GM19238 (cell line): Measurements from ENCODE around the gene RPL13A.

Source experiments
- DNase-seq: peaks from one replicate; pipeline ENCODE4 v3.0.0; 2011; ENCODE audit warnings: low spot score; ENCODE audit not compliant: insufficient read length

Gene RPL13A

DNA sequence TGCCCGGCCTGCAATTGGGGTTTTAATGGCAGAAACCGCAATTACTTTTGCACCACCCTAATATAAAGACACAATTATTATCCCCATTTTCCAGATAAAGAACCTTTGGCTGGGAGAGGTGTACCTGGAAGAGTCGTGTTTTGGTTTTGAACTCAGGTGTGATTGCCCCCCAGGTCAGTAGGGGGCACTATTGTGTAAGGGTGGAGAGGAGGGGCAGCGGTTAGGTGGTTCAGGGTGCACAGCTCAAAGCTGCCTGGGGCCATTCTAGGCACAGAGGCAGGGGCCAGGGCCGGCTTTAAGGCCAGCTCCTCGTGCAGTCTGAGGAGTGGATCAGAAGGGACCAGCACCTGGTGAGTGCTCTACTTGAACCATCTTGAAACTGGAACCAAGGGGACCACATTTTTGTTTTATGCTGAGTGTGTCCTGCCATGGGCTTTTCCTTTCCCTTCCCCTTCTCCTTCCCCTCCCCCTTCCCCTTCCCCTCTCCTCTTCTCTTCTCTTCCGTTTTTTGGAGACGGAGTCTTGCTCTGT is 19.2 kb downstream of the RPL13A start:
- peak; percentile 66 for DNase-seq

DNA sequence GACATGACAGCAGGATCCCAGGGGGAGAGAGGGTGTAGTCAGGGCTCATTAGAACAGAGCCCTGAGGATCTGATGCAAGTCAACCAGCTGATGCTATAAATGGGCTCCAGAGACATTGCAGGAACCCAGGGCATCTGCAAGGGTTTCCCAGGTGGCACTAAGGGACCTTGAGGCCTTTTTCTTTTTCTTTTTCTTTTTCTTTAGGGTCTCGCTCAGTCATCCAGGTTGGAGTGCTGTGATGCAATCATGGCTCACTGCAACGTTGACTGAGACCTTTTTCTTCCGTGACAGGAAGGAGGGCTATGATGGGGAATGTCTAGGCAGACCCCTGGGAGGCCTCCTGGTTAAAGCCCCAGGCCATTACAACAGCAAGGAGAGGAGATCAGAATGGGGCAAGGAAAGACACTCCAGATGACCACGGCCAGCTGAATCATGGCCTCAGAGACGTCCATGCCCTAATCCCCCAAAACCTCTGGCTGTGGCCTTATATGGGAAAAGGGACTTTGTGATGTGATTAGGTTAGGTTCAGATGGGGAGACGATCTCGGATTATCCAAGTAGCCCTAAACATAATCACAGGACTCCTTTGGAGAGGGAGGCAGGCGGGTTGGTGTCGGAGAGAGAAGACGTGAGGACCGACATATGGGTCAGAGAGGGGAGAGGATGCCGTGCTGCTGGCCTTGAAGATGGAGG is 20.5 kb downstream of the RPL13A start:
- DNase-seq = no peak

DNA sequence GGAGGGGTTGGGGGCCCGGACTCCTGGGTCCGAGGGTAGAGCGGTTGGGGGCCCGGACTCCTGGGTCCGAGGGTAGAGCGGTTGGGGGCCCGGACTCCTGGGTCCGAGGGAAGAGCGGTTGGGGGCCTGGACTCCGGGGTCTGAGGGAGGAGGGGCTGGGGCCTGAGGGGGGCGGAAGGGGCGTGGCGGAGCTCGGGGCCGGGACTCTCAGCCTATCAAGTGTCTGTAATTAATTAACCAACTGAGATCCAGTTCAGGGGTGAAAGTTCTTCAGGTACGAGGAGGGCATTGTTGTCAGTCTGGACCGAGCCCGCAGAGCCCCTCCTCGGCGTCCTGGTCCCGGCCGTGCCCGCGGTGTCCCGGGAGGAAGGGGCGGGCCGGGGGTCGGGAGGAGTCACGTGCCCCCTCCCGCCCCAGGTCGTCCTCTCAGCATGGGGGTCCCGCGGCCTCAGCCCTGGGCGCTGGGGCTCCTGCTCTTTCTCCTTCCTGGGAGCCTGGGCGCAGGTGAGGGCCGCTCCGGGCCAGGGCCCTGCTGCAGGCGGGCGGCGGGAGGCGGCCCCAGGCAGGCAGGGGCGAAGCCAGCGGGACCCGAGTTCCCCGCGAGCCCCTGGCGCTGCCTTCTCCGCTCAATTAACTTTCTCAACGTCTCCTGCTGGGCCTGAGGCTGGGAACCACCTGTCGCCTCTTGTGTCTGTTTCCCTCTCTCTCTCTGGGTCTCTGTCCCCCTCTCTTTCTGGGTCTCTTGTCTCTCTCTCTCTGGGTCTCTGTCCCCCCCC is 25.8 kb downstream of the RPL13A start:
- no peak for DNase-seq

DNA sequence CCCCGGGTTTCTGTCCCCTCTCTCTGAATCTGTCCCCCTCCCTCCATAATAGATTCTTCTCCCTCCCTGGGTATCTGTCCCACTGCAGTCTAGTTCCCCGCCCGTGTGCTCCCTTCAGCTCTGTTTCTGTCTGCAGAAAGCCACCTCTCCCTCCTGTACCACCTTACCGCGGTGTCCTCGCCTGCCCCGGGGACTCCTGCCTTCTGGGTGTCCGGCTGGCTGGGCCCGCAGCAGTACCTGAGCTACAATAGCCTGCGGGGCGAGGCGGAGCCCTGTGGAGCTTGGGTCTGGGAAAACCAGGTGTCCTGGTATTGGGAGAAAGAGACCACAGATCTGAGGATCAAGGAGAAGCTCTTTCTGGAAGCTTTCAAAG is 26.3 kb downstream of the RPL13A start:
- DNase-seq = no peak

DNA sequence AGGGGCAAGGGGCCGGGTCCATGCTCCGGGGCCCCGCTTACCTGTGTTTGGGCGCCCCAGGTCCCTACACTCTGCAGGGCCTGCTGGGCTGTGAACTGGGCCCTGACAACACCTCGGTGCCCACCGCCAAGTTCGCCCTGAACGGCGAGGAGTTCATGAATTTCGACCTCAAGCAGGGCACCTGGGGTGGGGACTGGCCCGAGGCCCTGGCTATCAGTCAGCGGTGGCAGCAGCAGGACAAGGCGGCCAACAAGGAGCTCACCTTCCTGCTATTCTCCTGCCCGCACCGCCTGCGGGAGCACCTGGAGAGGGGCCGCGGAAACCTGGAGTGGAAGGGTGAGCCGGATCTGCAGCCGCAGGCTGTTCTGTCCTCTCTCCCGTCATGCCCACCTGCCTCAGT is 26.7 kb downstream of the RPL13A start:
- no peak for DNase-seq

DNA sequence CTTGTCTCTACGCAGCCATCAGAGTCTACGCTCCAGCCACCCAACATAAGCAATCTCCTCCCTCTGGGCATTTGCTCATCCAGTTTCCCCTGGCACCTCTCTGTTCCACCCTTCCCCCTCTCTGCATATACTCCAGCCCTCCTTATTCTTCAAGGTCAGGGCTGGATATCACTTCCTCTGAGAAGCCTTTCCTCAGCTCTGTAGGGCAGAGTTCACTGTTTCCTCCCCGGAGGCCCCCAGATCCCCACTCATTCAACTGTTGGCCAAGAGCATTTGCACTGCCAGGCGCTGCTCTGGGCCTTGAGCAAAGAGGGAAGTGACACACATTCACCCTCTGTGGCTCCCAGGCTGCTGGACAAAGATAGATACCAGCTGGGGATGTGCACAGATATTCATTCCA is 28.4 kb downstream of the RPL13A start:
- DNase-seq = no peak

DNA sequence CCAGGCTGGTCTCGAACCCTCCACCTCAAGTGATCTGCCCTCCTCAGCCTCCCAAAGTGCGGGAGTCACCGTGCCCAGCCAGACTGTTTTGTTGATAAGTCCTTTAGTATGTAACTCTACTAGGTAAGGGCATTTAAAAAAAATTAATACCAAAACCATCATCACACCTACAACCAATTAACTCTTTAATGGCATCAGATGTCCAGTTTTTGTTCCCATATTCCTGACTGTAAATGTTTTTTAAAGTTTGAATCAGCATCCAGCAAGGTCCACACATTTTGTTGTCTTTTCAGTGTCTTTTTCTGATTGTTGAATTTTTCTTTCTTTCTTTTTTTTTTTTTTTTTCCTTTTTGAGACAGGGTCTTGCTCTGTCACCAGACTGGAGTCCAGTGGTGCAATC is 30.6 kb downstream of the RPL13A start:
- no peak for DNase-seq

DNA sequence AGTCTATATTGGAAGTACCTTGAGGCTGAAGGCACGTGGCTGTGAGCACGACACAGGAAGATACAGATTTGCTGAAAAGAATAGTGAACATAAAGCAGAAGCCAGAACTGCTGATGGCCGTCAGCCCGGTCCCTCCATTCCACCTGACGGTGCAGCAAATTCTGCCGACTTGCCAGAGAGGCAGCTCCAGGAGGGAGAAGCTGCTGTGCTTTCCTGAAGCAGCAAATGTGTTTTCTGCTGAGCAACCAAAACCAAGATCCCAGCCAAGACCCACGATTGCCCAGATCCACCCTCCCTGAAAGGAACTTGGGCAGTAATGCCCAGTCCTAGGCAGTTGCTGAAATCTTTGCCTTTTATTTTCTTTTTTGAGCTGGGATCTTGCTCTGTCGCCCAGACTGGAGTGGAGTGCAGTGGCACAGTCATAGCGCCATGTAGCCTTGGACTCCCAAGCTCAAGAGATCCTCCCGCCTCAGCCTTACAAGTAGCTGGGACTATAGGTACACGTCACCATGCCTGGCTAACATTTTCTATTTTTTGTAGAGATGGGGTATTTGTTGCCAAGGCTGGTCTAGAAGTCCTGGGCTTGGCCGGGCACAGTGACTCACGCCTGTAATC is 33.4 kb downstream of the RPL13A start:
- DNase-seq = no peak

DNA sequence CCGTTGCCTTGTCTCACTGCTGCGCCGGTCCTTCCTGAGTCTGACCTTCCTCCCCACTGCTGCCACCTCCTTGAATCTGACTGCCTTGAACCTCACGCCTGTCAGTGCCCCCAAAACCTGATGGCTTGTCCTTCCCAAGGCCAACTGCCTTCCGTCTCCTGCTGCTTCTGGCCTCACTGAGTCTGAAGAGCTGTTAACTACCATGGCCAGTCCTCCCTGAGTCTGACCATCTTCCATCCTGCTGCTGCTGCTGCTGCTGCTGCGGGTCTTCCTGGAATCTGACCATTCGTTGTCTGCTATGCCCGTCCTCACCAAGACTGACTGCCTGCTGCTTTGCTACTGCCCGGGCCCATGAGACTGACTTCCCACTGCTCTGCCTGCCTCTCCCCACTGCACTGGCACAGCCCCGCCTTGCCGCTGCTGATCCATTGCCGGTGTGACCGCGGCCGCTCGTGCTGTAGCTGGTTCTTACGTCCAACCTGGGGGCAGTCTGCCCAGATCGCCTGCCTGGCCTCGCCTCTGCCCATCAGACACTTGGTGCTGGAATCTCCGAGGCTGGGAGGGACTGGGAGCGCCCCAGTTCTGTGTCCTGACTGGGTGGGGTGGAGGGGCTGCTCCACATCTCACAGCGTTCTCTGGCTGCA is 37.5 kb downstream of the RPL13A start:
- DNase-seq = no peak

DNA sequence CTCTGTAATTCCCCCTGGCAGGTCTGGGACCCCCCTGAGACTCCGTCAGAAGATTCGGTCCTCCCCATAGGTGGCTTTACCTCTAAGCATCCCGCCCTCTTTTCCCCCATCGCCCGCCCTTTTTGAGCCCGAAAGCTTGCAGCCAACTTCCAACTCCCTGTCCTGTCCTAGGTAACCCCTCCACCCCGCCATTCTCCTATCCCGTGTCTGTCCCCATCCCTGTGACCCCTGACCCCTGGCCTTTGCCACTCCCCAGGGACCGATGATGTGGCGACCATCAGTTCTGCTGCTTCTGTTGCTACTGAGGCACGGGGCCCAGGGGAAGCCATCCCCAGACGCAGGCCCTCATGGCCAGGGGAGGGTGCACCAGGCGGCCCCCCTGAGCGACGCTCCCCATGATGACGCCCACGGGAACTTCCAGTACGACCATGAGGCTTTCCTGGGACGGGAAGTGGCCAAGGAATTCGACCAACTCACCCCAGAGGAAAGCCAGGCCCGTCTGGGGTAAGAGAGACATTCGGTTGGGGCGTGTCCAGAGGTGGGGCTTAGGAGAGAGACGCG is 40.9 kb downstream of the RPL13A start:
- no peak for DNase-seq

DNA sequence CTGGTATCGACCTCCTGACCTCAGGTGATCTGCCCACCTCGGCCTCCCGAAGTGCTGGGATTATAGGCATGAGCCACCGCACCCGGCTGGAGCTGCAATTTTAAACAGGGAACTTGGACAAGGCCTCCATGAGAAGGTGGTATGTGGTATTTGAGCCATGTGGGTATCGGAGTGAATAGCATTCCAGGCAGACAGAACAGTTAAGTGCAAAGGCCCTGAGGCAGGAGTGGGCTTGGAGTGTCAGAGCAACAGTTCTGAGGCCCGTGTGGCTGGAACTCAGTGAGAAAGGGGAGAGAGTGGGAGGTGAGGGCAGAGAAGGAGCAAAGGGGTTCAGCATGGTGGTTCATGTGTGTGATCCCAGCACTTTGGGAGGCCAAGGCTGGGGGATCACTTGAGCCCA is 43.3 kb downstream of the RPL13A start:
- DNase-seq = no peak

DNA sequence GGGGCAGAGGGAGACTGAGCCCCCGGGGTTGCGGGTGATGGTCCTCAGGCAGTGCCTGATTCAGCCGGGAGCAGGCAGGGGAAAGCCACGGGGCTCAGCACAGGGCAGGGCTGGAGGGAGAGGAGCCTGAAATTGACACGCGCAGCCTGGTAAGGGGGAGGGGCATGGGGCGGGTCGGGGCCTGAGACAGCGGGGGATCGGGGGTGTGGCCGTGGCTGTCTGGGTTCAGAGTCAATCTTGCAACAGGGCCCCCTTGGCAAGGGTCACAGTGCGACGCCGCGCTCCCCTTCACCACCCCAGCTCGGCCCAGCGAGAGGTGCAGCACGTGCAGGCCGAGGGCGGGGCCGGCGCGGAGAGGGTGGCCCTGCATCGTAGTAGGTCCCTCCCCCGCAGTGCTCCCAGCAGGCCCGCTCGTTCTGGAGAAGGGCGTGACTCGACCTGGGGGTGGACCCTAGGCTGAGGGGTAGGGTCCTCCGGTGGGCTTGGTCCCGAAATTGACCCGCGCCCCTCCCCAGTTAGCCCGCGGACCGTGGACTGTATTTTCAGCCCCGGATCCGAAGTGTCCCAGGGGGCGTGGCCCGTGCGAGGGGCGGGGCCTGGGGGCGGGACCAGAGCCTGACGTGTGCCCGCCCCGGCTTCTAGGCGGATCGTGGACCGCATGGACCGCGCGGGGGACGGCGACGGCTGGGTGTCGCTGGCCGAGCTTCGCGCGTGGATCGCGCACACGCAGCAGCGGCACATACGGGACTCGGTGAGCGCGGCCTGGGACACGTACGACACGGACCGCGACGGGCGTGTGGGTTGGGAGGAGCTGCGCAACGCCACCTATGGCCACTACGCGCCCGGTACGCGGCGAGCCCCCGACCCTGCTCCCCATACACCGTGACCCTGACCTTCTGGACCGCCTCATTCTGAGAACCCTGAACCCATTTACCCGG is 46.4 kb downstream of the RPL13A start:
- peak; percentile 62 for DNase-seq

DNA sequence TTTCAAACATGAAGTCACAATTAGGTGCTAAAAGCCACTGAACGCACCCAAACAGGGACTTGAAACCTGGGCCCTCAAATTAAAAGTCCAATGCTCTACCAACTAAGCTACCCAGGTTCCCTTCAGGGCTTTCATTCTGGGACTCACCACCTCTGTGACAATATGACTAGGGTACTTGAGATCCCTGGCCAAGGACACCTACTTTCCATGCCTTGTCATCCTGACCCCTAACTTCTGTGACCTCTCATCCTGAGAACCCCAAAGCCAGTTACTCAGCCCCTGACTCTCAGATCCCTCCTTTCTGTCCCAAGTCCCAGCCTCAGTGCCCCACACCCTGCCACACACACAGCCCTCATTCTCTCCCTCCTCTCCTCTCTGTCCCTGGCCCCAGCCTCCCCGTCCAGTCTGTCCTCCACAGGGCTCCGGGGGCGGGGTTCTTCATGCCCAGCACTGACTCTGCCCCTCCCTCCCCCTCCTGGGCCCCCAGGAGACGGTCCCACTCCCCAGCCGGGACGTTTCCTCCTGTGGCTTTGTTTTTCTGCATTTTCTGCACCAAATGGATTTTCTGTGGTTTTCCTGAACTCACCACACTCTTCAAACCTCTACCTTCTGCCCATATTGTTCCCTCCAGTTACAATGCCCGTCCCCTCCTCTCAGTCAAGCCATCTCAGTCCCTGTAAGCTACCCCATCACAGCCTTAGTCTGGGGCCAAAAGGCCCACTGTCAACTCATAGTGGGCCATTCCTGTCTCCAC is 47.4 kb downstream of the RPL13A start:
- DNase-seq = no peak

DNA sequence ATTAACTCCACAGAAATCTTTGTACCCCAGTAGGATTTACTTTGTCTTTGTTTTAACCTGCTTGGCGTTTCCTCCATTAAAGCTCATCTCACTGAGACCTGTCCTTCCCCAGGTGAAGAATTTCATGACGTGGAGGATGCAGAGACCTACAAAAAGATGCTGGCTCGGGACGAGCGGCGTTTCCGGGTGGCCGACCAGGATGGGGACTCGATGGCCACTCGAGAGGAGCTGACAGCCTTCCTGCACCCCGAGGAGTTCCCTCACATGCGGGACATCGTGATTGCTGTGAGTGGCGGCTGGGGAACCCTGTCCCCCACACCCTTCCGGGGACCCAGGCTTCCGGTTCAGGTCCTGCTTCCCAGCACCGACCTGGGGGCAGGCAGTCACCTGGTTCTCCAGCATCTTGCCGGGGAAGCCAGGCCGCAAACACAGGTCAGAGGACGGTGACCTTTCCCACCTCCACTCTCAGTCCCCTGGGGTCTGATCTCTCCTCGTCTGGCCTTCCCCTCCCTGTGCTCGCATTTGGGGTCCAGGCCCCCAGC is 49.6 kb downstream of the RPL13A start:
- no peak for DNase-seq

DNA sequence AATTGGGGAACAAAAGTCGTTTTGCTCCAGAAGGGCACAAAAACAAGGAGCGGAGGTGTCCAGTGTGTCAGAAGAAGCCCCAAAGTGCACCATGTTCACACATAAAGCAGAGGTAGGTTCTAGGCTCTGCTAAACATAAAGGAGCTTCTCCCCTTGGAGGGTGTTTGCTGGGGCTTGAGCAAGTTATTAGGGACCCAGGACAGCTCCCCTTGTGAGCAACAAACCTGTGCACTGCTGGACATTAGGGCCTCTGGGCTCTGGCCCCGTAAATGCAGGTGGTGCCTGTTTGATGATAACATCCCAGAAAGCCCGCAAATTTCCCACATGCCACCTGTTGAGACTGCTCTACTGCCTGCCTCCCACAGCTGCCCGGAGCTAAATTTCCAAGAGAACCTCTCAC is 51.2 kb downstream of the RPL13A start:
- DNase-seq = no peak

DNA sequence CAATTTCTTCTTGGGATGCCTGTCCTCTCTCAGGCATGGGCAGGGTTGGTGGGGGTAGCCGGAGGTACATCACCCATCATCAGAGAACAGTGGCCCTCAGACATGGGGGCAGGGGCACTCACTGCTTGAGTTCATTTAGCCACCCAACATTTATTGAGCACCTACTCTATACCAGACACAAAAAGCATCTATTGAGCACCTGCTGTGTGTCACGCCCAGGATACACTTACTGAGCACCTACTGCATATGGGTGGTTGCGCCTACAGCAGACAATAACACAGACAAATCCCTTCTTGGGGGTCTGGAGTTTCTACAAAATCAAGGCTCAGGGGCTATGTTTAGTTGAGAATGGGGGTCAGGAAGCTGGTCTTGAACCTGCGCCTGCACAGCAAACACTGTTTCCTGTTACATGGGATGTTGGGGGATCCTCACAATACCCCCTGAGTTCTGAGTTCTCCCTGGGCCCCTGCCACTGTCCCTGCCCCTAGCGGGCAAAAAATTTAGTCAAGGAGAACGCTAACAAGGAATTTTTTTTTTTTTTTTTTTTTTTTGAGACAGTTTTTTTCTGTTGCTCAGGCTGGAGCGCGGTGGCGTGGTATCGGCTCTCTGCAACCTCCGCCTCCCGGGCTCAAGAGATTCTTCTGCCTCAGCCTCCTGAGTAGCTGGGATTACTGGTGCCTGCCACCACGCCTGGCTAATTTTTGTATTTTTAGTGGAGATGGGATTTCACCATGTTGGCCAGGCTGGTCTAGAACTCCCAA is 52.0 kb downstream of the RPL13A start:
- no peak for DNase-seq
